Nephron (organoid): Measurements from ENCODE around the gene DTNB.

Experiments used
- H3K27ac Mint-ChIP-seq, 3 experiments: 2 replicates each; pipeline ENCODE4 v1.8.0; 2020; ENCODE audit warnings: mixed read lengths in 3 of 3, mild to moderate bottlenecking in 2 of 3, moderate library complexity in 1 of 3
- H3K27me3 Mint-ChIP-seq: 2 replicates; pipeline ENCODE4 v1.8.0; 2021; ENCODE audit warnings: low read depth, mild to moderate bottlenecking, moderate library complexity, mixed read lengths
- H3K36me3 Mint-ChIP-seq: 2 replicates; pipeline ENCODE4 v1.8.0; 2020; ENCODE audit warnings: low read depth, mixed read lengths
- H3K4me1 Mint-ChIP-seq: 2 replicates; pipeline ENCODE4 v1.8.0; 2020; ENCODE audit warnings: mixed read lengths
- H3K4me3 Mint-ChIP-seq, 3 experiments: 2 replicates each; pipeline ENCODE4 v1.8.0; 2020; ENCODE audit warnings: mild to moderate bottlenecking in 3 of 3, mixed read lengths in 3 of 3, moderate library complexity in 2 of 3
- H3K9me3 Mint-ChIP-seq: 2 replicates; pipeline ENCODE4 v1.8.0; 2020; ENCODE audit warnings: mixed read lengths
- TF ChIP-seq, protein P1 (sequence below), 3 experiments: fragments of 200-600 bp; sonication (generic); IDR thresholded peaks; one replicate each; pipeline ENCODE4 v1.5.0; 2021; ENCODE audit warnings: antibody characterized with exemption in 3 of 3; ENCODE audit not compliant: unreplicated experiment in 3 of 3

Gene DTNB

GRCh38 chr2:25388491-25388890 is 284.9 kb downstream of the DTNB start:
- Mint-ChIP-seq H3K4me1 (no peaks in the 10 kb centered on the region), H3K27me3 (no peaks in the 10 kb centered on the region), H3K27ac (no peak overlapping the region), H3K4me3 (no peak overlapping the region), H3K36me3 (peaks cover 56% of the 10 kb centered on the region), H3K9me3 (peaks cover 3% of the 10 kb centered on the region)
- TF ChIP-seq, protein P1, sequence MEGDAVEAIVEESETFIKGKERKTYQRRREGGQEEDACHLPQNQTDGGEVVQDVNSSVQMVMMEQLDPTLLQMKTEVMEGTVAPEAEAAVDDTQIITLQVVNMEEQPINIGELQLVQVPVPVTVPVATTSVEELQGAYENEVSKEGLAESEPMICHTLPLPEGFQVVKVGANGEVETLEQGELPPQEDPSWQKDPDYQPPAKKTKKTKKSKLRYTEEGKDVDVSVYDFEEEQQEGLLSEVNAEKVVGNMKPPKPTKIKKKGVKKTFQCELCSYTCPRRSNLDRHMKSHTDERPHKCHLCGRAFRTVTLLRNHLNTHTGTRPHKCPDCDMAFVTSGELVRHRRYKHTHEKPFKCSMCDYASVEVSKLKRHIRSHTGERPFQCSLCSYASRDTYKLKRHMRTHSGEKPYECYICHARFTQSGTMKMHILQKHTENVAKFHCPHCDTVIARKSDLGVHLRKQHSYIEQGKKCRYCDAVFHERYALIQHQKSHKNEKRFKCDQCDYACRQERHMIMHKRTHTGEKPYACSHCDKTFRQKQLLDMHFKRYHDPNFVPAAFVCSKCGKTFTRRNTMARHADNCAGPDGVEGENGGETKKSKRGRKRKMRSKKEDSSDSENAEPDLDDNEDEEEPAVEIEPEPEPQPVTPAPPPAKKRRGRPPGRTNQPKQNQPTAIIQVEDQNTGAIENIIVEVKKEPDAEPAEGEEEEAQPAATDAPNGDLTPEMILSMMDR (IDR thresholded peaks at IDR 0.05; ENCODE audit: unreplicated experiment in 3 of 3), result no peak

DNA sequence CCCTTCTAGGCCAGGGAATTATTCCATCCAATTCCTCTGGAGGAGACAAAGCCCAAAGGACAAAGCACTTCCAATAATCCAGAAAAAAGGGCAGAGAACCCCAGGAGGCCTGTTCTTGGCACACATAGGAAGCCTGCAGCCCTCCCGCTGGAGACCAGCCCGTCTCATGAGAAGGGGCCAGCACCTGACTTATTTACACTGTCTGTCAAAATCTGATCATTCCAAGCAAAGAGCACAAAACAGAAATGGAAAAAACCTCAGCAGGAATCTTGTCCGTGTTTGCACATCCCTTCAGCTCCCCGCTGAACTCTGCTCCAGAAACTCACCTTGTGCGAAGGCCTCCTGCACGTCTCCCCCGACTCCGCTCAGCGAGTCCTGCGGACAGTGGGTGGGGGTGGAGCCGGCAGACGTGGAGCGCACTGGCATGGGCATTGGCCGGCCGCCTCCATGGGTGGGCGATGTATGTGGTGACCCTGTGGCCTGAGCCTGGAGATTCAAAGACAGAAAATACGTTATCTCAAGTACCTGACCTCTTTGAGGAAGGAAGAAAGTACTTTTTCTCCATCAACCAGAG is 285.4 kb downstream of the DTNB start:
- H3K27ac Mint-ChIP-seq, result no peak overlapping the region
- TF ChIP-seq, protein P1 (IDR thresholded peaks at IDR 0.05; ENCODE audit: unreplicated experiment in 3 of 3), result no peak
- H3K9me3 Mint-ChIP-seq, result peaks cover 3% of the 10 kb centered on the region

GRCh38 chr2:25386971-25387875 is 286.2 kb downstream of the DTNB start:
- Mint-ChIP-seq H3K9me3 (no peaks in the 10 kb centered on the region), H3K4me1 (peaks cover 4% of the 10 kb centered on the region), H3K27me3 (no peaks in the 10 kb centered on the region), H3K27ac (no peak overlapping the region), H3K36me3 (peaks cover 54% of the 10 kb centered on the region), H3K4me3 (no peak overlapping the region)
- TF ChIP-seq, protein P1 (IDR thresholded peaks at IDR 0.05; ENCODE audit: unreplicated experiment in 3 of 3), result no peak

More for the DNA sequence above, 285.4 kb downstream of the DTNB start:
- peaks cover 57% of the 10 kb centered on the region for H3K36me3 Mint-ChIP-seq
- no peak overlapping the region for H3K4me3 Mint-ChIP-seq
- H3K27me3 Mint-ChIP-seq, result no peaks in the 10 kb centered on the region
- no peaks in the 10 kb centered on the region for H3K4me1 Mint-ChIP-seq

GRCh38 chr2:25385910-25386309 is 287.5 kb downstream of the DTNB start:
- Mint-ChIP-seq H3K36me3 (peaks cover 50% of the 10 kb centered on the region), H3K27ac (no peak overlapping the region), H3K4me1 (peaks cover 17% of the 10 kb centered on the region), H3K27me3 (no peaks in the 10 kb centered on the region), H3K9me3 (no peaks in the 10 kb centered on the region), H3K4me3 (no peak overlapping the region)
- TF ChIP-seq, protein P1 (IDR thresholded peaks at IDR 0.05; ENCODE audit: unreplicated experiment in 3 of 3), result no peak

DNA sequence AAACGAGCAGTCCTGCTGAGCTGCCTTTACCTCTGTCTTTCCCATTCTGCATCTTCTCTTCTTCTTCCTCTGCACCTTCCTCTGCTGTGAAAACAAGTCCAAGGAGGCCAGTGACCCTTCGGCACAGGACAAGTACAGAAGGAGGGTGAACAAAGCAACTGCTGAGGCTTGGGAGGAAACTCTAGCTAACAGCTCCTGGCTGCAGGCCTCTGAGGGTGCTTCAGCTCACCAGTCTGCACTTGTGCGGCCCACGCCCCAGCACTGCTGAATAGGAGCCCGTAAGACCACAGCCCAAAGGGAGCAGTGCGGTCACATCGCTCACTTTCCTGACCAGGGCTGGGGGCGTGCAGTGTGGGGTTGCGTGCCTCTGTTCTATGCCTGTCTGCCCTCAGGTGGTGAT is 289.6 kb downstream of the DTNB start:
- Mint-ChIP-seq H3K9me3 (no peaks in the 10 kb centered on the region), H3K4me3 (no peak overlapping the region), H3K36me3 (peaks cover 36% of the 10 kb centered on the region), H3K27me3 (peaks cover under 1% of the 10 kb centered on the region), H3K4me1 (peaks cover 23% of the 10 kb centered on the region), H3K27ac (no peak overlapping the region)
- TF ChIP-seq, protein P1 (IDR thresholded peaks at IDR 0.05; ENCODE audit: unreplicated experiment in 3 of 3), result no peak
